ENCODE data around the gene OSBPL2.

- TF ChIP-seq CTCF (IDR thresholded peaks at IDR 0.05; ENCODE audit: extremely low read depth in 1 of 2, insufficient read depth in 1 of 2, low read depth in 1 of 2, low read length in 2 of 2): no peak
- no peak for TF ChIP-seq EZH2 (IDR thresholded peaks at IDR 0.05; ENCODE audit: borderline replicate concordance, low read depth, low read length, severe bottlenecking)
- TF ChIP-seq POLR2A (IDR thresholded peaks at IDR 0.05; ENCODE audit: low read depth, low read length): no peak
- no peak for TF ChIP-seq POLR2AphosphoS5 (IDR thresholded peaks at IDR 0.05; ENCODE audit: insufficient read depth, low read depth, low read length)
- TF ChIP-seq MAX (IDR thresholded peaks at IDR 0.05; ENCODE audit: insufficient read depth, insufficient read length): no peak
- TF ChIP-seq MYC (IDR thresholded peaks at IDR 0.05; ENCODE audit: low read depth, low read length): no peak
- TF ChIP-seq JUN (IDR thresholded peaks at IDR 0.05; ENCODE audit: borderline replicate concordance, insufficient read depth, insufficient read length, low read depth): no peak
- no peak for TF ChIP-seq FOS (IDR thresholded peaks at IDR 0.05; ENCODE audit: borderline replicate concordance, insufficient read depth, low read length)
Observed at GRCh38 chr20:62242176-62242575, 3.9 kb downstream of the OSBPL2 start.

Measured in endothelial cell of umbilical vein (primary cell).